ENCODE results near the gene BANF2. TPM values are rescaled to one million over a fixed set of nuclear protein-coding genes. Genes with fewer than 3 reads are reported as not detected.

BANF2 gene
- total and polyA plus RNA-seq, 2 experiments from 2014 or later = not detected

DNA sequence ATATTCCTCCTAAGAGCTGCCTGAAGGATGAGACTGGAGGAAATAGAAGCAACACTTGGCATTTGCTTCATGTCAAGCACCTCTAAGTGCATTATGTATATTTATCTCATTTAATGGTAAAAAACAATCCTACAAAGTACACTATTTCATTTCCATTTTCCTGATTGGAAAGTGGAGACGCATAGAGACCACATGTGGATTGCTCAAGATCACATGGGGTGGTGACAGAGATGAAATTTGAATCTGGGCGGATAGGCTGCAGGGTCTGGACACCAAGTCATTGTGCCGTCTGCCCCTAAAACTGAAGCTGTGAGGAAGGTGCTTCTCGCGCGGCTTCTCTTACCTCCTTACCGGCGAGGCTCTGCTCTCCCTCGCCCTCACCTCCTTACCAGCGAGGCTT is 30.3 kb downstream of the BANF2 start:
- no peak overlapping the region for H3K4me3 Mint-ChIP-seq

More for the DNA sequence above, 30.3 kb downstream of the BANF2 start:
- Histone ChIP-seq H3K4me1 (ENCODE audit: insufficient read depth) (no peaks in the 10 kb centered on the region), H3F3A (replicated peaks; ENCODE audit: low read depth) (no peaks in the 10 kb centered on the region), H2AFZ (peak overlapping the region; percentile 56; the same call in 1 of the 2 replicates), H3K4me3 (no peak overlapping the region), H3K4me2 (no peak overlapping the region), H3K79me2 (replicated peaks; ENCODE audit: insufficient read depth) (no peaks in the 10 kb centered on the region), H3K9me2 (ENCODE audit: insufficient read depth) (no peaks in the 10 kb centered on the region), H4K20me1 (replicated peaks; ENCODE audit: insufficient read depth) (no peaks in the 10 kb centered on the region), H3K36me3 (ENCODE audit: insufficient read depth) (no peaks in the 10 kb centered on the region), H3K27me3 (ENCODE audit: insufficient read depth) (no peaks in the 10 kb centered on the region), H3K27ac (ENCODE audit: low read depth) (no peak overlapping the region)
- Mint-ChIP-seq H3K9me3 (no peaks in the 10 kb centered on the region), H3K4me1 (peaks cover 7% of the 10 kb centered on the region; the same call in 1 of the 3 replicates), H3K27ac (no peak overlapping the region), H3K27me3 (ENCODE audit: insufficient read depth, low read depth, poor library complexity) (peaks cover 3% of the 10 kb centered on the region), H3K36me3 (ENCODE audit: low read depth) (no peaks in the 10 kb centered on the region)
- DNase-seq (ENCODE audit: low spot score) (no peak), ATAC-seq (no peak)
- TF ChIP-seq EZH2phosphoT487 (IDR thresholded peaks at IDR 0.05; ENCODE audit: unreplicated experiment) = no peak
- TF ChIP-seq POLR2AphosphoS5 (IDR thresholded peaks at IDR 0.05; ENCODE audit: low read depth) = no peak
- no peak for TF ChIP-seq ZNF331 (CRISPR knock-in tag; IDR thresholded peaks at IDR 0.05; ENCODE audit: low read depth)
- TF ChIP-seq, protein P1, sequence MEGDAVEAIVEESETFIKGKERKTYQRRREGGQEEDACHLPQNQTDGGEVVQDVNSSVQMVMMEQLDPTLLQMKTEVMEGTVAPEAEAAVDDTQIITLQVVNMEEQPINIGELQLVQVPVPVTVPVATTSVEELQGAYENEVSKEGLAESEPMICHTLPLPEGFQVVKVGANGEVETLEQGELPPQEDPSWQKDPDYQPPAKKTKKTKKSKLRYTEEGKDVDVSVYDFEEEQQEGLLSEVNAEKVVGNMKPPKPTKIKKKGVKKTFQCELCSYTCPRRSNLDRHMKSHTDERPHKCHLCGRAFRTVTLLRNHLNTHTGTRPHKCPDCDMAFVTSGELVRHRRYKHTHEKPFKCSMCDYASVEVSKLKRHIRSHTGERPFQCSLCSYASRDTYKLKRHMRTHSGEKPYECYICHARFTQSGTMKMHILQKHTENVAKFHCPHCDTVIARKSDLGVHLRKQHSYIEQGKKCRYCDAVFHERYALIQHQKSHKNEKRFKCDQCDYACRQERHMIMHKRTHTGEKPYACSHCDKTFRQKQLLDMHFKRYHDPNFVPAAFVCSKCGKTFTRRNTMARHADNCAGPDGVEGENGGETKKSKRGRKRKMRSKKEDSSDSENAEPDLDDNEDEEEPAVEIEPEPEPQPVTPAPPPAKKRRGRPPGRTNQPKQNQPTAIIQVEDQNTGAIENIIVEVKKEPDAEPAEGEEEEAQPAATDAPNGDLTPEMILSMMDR (conservative IDR thresholded peaks at IDR 0.05; ENCODE audit: low read depth in 2 of 2) = no peak
- TF ChIP-seq CREB1 (CRISPR knock-in tag; IDR thresholded peaks at IDR 0.05; ENCODE audit: low read depth) = no peak
- TF ChIP-seq, protein P2, sequence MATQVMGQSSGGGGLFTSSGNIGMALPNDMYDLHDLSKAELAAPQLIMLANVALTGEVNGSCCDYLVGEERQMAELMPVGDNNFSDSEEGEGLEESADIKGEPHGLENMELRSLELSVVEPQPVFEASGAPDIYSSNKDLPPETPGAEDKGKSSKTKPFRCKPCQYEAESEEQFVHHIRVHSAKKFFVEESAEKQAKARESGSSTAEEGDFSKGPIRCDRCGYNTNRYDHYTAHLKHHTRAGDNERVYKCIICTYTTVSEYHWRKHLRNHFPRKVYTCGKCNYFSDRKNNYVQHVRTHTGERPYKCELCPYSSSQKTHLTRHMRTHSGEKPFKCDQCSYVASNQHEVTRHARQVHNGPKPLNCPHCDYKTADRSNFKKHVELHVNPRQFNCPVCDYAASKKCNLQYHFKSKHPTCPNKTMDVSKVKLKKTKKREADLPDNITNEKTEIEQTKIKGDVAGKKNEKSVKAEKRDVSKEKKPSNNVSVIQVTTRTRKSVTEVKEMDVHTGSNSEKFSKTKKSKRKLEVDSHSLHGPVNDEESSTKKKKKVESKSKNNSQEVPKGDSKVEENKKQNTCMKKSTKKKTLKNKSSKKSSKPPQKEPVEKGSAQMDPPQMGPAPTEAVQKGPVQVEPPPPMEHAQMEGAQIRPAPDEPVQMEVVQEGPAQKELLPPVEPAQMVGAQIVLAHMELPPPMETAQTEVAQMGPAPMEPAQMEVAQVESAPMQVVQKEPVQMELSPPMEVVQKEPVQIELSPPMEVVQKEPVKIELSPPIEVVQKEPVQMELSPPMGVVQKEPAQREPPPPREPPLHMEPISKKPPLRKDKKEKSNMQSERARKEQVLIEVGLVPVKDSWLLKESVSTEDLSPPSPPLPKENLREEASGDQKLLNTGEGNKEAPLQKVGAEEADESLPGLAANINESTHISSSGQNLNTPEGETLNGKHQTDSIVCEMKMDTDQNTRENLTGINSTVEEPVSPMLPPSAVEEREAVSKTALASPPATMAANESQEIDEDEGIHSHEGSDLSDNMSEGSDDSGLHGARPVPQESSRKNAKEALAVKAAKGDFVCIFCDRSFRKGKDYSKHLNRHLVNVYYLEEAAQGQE (IDR thresholded peaks at IDR 0.05; ENCODE audit: unreplicated experiment) = no peak
- TF ChIP-seq STAT1 (IDR thresholded peaks at IDR 0.05; ENCODE audit: unreplicated experiment) = no peak
- TF ChIP-seq, protein P3, sequence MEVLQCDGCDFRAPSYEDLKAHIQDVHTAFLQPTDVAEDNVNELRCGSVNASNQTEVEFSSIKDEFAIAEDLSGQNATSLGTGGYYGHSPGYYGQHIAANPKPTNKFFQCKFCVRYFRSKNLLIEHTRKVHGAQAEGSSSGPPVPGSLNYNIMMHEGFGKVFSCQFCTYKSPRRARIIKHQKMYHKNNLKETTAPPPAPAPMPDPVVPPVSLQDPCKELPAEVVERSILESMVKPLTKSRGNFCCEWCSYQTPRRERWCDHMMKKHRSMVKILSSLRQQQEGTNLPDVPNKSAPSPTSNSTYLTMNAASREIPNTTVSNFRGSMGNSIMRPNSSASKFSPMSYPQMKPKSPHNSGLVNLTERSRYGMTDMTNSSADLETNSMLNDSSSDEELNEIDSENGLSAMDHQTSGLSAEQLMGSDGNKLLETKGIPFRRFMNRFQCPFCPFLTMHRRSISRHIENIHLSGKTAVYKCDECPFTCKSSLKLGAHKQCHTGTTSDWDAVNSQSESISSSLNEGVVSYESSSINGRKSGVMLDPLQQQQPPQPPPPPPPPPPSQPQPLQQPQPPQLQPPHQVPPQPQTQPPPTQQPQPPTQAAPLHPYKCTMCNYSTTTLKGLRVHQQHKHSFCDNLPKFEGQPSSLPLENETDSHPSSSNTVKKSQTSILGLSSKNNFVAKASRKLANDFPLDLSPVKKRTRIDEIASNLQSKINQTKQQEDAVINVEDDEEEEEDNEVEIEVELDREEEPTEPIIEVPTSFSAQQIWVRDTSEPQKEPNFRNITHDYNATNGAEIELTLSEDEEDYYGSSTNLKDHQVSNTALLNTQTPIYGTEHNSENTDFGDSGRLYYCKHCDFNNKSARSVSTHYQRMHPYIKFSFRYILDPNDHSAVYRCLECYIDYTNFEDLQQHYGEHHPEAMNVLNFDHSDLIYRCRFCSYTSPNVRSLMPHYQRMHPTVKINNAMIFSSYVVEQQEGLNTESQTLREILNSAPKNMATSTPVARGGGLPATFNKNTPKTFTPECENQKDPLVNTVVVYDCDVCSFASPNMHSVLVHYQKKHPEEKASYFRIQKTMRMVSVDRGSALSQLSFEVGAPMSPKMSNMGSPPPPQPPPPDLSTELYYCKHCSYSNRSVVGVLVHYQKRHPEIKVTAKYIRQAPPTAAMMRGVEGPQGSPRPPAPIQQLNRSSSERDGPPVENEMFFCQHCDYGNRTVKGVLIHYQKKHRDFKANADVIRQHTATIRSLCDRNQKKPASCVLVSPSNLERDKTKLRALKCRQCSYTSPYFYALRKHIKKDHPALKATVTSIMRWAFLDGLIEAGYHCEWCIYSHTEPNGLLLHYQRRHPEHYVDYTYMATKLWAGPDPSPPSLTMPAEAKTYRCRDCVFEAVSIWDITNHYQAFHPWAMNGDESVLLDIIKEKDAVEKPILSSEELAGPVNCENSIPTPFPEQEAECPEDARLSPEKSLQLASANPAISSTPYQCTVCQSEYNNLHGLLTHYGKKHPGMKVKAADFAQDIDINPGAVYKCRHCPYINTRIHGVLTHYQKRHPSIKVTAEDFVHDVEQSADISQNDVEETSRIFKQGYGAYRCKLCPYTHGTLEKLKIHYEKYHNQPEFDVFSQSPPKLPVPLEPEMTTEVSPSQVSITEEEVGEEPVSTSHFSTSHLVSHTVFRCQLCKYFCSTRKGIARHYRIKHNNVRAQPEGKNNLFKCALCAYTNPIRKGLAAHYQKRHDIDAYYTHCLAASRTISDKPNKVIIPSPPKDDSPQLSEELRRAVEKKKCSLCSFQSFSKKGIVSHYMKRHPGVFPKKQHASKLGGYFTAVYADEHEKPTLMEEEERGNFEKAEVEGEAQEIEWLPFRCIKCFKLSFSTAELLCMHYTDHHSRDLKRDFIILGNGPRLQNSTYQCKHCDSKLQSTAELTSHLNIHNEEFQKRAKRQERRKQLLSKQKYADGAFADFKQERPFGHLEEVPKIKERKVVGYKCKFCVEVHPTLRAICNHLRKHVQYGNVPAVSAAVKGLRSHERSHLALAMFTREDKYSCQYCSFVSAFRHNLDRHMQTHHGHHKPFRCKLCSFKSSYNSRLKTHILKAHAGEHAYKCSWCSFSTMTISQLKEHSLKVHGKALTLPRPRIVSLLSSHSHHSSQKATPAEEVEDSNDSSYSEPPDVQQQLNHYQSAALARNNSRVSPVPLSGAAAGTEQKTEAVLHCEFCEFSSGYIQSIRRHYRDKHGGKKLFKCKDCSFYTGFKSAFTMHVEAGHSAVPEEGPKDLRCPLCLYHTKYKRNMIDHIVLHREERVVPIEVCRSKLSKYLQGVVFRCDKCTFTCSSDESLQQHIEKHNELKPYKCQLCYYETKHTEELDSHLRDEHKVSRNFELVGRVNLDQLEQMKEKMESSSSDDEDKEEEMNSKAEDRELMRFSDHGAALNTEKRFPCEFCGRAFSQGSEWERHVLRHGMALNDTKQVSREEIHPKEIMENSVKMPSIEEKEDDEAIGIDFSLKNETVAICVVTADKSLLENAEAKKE (CRISPR knock-in tag; IDR thresholded peaks at IDR 0.05) = no peak
- TF ChIP-seq EZH2 (IDR thresholded peaks at IDR 0.05; ENCODE audit: low read depth, unreplicated experiment) = no peak
- TF ChIP-seq, protein P4, sequence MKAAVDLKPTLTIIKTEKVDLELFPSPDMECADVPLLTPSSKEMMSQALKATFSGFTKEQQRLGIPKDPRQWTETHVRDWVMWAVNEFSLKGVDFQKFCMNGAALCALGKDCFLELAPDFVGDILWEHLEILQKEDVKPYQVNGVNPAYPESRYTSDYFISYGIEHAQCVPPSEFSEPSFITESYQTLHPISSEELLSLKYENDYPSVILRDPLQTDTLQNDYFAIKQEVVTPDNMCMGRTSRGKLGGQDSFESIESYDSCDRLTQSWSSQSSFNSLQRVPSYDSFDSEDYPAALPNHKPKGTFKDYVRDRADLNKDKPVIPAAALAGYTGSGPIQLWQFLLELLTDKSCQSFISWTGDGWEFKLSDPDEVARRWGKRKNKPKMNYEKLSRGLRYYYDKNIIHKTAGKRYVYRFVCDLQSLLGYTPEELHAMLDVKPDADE (IDR thresholded peaks at IDR 0.05) = no peak
- no peak for TF ChIP-seq ZNF114 (CRISPR knock-in tag; IDR thresholded peaks at IDR 0.05)
- no peak for TF ChIP-seq NANOG (IDR thresholded peaks at IDR 0.05; ENCODE audit: borderline replicate concordance)
- TF ChIP-seq JUNB (IDR thresholded peaks at IDR 0.05; ENCODE audit: unreplicated experiment) = no peak
